ENCODE measurements around the gene ALG11.

DNA sequence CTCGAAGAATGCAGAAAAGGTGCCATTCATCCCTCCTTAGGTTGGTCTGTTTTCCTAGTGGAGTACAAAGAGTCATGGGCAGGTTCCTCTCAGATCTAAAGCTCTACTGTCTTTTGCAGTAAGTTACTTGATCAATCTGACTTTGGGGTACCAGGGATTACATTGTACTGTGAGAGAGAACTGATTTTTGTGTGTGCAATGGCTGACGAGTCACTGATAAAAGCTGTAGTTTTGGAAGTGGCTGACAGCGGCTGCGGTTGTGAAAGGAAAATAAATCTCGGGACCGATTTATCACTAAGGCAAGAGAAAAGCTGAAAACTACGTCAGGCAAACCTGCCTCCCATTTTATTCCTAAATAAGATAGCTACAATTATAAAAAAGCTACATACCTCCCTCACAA, 39.2 kb downstream of the ALG11 start:
- TF ChIP-seq POLR2A (IDR thresholded peaks at IDR 0.05) = no peak
- TF ChIP-seq, protein P1, sequence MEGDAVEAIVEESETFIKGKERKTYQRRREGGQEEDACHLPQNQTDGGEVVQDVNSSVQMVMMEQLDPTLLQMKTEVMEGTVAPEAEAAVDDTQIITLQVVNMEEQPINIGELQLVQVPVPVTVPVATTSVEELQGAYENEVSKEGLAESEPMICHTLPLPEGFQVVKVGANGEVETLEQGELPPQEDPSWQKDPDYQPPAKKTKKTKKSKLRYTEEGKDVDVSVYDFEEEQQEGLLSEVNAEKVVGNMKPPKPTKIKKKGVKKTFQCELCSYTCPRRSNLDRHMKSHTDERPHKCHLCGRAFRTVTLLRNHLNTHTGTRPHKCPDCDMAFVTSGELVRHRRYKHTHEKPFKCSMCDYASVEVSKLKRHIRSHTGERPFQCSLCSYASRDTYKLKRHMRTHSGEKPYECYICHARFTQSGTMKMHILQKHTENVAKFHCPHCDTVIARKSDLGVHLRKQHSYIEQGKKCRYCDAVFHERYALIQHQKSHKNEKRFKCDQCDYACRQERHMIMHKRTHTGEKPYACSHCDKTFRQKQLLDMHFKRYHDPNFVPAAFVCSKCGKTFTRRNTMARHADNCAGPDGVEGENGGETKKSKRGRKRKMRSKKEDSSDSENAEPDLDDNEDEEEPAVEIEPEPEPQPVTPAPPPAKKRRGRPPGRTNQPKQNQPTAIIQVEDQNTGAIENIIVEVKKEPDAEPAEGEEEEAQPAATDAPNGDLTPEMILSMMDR (IDR thresholded peaks at IDR 0.05) = no peak

Data from right lobe of liver (tissue), 4 donors.